ENCODE results near the gene CTXND1.

GRCh38 chr15:80251428-80252120 lies 439 bp downstream of the CTXND1 start:
- no peak for TF ChIP-seq CTCF (IDR thresholded peaks at IDR 0.05)
- no peak for TF ChIP-seq POLR2A (IDR thresholded peaks at IDR 0.05)

Measured in uterus (tissue), 2 donors.